ENCODE measurements around the gene LEMD2.

DNA sequence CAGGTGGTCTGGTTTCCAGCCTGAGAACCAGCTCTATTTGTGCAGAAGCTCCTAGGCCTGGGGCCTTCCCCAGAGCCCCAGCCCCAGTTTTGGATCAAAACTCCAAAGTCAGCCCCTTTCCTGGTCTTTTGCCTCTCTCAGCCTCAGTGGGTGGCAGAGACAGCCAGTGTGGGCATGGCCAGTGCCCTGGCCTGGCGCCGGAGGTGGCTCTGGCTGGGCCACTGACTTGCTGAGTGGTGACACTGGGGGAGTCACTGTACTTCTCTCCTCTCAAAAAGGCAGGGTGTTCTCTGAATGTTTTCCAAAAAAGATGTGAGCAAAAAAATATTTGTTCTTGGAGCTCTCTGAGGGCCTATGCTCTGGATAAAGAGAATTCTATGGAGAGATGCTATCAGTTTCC, 34.9 kb upstream of the LEMD2 start:
- TF ChIP-seq, protein P1, sequence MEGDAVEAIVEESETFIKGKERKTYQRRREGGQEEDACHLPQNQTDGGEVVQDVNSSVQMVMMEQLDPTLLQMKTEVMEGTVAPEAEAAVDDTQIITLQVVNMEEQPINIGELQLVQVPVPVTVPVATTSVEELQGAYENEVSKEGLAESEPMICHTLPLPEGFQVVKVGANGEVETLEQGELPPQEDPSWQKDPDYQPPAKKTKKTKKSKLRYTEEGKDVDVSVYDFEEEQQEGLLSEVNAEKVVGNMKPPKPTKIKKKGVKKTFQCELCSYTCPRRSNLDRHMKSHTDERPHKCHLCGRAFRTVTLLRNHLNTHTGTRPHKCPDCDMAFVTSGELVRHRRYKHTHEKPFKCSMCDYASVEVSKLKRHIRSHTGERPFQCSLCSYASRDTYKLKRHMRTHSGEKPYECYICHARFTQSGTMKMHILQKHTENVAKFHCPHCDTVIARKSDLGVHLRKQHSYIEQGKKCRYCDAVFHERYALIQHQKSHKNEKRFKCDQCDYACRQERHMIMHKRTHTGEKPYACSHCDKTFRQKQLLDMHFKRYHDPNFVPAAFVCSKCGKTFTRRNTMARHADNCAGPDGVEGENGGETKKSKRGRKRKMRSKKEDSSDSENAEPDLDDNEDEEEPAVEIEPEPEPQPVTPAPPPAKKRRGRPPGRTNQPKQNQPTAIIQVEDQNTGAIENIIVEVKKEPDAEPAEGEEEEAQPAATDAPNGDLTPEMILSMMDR (tag by site-specific recombination; IDR thresholded peaks at IDR 0.05) = no peak
- TF ChIP-seq GLIS1 (tag by site-specific recombination; IDR thresholded peaks at IDR 0.05) = no peak
- TF ChIP-seq, protein P2, sequence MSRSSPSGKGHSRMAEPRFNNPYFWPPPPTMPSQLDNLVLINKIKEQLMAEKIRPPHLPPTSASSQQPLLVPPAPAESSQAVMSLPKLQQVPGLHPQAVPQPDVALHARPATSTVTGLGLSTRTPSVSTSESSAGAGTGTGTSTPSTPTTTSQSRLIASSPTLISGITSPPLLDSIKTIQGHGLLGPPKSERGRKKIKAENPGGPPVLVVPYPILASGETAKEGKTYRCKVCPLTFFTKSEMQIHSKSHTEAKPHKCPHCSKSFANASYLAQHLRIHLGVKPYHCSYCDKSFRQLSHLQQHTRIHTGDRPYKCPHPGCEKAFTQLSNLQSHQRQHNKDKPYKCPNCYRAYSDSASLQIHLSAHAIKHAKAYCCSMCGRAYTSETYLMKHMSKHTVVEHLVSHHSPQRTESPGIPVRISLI (tag by site-specific recombination; IDR thresholded peaks at IDR 0.05) = no peak
- no peak for TF ChIP-seq SCRT1 (tag by site-specific recombination; IDR thresholded peaks at IDR 0.05; ENCODE audit: borderline replicate concordance)
- TF ChIP-seq ZNF549 (tag by site-specific recombination; IDR thresholded peaks at IDR 0.05) = no peak
- TF ChIP-seq, protein P3, sequence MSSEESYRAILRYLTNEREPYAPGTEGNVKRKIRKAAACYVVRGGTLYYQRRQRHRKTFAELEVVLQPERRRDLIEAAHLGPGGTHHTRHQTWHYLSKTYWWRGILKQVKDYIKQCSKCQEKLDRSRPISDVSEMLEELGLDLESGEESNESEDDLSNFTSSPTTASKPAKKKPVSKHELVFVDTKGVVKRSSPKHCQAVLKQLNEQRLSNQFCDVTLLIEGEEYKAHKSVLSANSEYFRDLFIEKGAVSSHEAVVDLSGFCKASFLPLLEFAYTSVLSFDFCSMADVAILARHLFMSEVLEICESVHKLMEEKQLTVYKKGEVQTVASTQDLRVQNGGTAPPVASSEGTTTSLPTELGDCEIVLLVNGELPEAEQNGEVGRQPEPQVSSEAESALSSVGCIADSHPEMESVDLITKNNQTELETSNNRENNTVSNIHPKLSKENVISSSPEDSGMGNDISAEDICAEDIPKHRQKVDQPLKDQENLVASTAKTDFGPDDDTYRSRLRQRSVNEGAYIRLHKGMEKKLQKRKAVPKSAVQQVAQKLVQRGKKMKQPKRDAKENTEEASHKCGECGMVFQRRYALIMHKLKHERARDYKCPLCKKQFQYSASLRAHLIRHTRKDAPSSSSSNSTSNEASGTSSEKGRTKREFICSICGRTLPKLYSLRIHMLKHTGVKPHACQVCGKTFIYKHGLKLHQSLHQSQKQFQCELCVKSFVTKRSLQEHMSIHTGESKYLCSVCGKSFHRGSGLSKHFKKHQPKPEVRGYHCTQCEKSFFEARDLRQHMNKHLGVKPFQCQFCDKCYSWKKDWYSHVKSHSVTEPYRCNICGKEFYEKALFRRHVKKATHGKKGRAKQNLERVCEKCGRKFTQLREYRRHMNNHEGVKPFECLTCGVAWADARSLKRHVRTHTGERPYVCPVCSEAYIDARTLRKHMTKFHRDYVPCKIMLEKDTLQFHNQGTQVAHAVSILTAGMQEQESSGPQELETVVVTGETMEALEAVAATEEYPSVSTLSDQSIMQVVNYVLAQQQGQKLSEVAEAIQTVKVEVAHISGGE (tag by site-specific recombination; conservative IDR thresholded peaks at IDR 0.05; ENCODE audit: low read depth) = no peak
- TF ChIP-seq ZNF157 (tag by site-specific recombination; IDR thresholded peaks at IDR 0.05) = no peak
- TF ChIP-seq, protein P4, sequence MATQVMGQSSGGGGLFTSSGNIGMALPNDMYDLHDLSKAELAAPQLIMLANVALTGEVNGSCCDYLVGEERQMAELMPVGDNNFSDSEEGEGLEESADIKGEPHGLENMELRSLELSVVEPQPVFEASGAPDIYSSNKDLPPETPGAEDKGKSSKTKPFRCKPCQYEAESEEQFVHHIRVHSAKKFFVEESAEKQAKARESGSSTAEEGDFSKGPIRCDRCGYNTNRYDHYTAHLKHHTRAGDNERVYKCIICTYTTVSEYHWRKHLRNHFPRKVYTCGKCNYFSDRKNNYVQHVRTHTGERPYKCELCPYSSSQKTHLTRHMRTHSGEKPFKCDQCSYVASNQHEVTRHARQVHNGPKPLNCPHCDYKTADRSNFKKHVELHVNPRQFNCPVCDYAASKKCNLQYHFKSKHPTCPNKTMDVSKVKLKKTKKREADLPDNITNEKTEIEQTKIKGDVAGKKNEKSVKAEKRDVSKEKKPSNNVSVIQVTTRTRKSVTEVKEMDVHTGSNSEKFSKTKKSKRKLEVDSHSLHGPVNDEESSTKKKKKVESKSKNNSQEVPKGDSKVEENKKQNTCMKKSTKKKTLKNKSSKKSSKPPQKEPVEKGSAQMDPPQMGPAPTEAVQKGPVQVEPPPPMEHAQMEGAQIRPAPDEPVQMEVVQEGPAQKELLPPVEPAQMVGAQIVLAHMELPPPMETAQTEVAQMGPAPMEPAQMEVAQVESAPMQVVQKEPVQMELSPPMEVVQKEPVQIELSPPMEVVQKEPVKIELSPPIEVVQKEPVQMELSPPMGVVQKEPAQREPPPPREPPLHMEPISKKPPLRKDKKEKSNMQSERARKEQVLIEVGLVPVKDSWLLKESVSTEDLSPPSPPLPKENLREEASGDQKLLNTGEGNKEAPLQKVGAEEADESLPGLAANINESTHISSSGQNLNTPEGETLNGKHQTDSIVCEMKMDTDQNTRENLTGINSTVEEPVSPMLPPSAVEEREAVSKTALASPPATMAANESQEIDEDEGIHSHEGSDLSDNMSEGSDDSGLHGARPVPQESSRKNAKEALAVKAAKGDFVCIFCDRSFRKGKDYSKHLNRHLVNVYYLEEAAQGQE (tag by site-specific recombination; IDR thresholded peaks at IDR 0.05) = no peak

Measured in HEK293 (cell line).